BLaER1 (cell line): ENCODE results near the gene WDR64.

ENCODE experiments used
- H3K27ac ChIP-seq: shearing (Covaris generic); formaldehyde crosslinking; 2 replicates; pipeline ENCODE4 v1.8.1; 2022
- H3K27me3 ChIP-seq: shearing (Covaris generic); formaldehyde crosslinking; 2 replicates; pipeline ENCODE4 v1.8.1; 2022
- H3K36me3 ChIP-seq: shearing (Covaris generic); formaldehyde crosslinking; 2 replicates; pipeline ENCODE4 v1.8.1; 2022
- H3K4me1 ChIP-seq: shearing (Covaris generic); formaldehyde crosslinking; 2 replicates; pipeline ENCODE4 v1.8.1; 2022
- H3K4me2 ChIP-seq: shearing (Covaris generic); formaldehyde crosslinking; 2 replicates; pipeline ENCODE4 v1.8.1; 2022
- H3K4me3 ChIP-seq: shearing (Covaris generic); formaldehyde crosslinking; 2 replicates; pipeline ENCODE4 v1.8.1; 2022
- H3K9ac ChIP-seq: shearing (Covaris generic); formaldehyde crosslinking; 2 replicates; pipeline ENCODE4 v1.8.1; 2022
- H3K9me3 ChIP-seq: shearing (Covaris generic); formaldehyde crosslinking; 2 replicates; pipeline ENCODE4 v1.8.1; 2022
- H4K20me1 ChIP-seq: shearing (Covaris generic); formaldehyde crosslinking; 2 replicates; pipeline ENCODE4 v1.8.1; 2022
- Cebpa-rat ChIP-seq: shearing (Covaris generic); IDR thresholded peaks from 2 replicates; pipeline ENCODE4 v1.8.1; 2022

WDR64 gene

DNA sequence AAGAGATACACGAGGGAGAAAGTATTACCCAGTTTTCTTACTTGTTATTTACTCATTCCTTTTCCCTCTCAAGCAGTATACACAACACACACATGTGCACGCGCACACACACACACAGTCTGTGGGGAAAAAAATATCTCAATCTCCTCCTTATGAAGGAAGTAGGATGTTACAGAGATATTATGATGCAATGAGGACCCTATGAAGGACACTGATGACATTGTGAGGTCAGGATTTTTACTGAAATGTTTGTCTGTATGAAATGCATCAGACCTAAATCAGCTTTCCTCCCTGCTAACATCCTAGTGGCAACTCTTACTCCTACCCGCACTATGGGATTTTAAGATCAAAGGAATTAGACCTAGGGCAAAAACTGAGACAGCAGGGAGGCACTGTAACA, at the start of gene WDR64:
Gene WDR64 (plus strand): TSS at position 270 of the 400 bp plus-strand sequence. CDS start 204 bp downstream, outside the sequence.
- no peak for TF ChIP-seq Cebpa-rat
- Histone ChIP-seq H4K20me1 (no peaks in the 10 kb centered on the region), H3K4me3 (no peak within 1 kb of the TSS), H3K9me3 (no peaks in the 10 kb centered on the region), H3K36me3 (no peaks in the 10 kb centered on the region), H3K4me1 (no peaks in the 10 kb centered on the region), H3K27ac (no peak within 1 kb of the TSS), H3K9ac (no peak within 1 kb of the TSS), H3K4me2 (no peak within 1 kb of the TSS), H3K27me3 (no peaks in the 10 kb centered on the region)

GRCh38 chr1:241603731-241604245, 48.3 kb upstream of the WDR64 start:
- H3K4me1 ChIP-seq: peaks cover 9% of the 10 kb centered on the region
- H3K9me3 ChIP-seq: no peaks in the 10 kb centered on the region
- H3K9ac ChIP-seq: no peak overlapping the region
- no peak for TF ChIP-seq Cebpa-rat
- no peaks in the 10 kb centered on the region; the same call in 1 of the 2 replicates for H4K20me1 ChIP-seq
- no peak overlapping the region for H3K4me2 ChIP-seq
- peaks cover 47% of the 10 kb centered on the region for H3K36me3 ChIP-seq
- H3K4me3 ChIP-seq: no peak overlapping the region
- H3K27ac ChIP-seq: no peak overlapping the region
- H3K27me3 ChIP-seq: no peaks in the 10 kb centered on the region

DNA sequence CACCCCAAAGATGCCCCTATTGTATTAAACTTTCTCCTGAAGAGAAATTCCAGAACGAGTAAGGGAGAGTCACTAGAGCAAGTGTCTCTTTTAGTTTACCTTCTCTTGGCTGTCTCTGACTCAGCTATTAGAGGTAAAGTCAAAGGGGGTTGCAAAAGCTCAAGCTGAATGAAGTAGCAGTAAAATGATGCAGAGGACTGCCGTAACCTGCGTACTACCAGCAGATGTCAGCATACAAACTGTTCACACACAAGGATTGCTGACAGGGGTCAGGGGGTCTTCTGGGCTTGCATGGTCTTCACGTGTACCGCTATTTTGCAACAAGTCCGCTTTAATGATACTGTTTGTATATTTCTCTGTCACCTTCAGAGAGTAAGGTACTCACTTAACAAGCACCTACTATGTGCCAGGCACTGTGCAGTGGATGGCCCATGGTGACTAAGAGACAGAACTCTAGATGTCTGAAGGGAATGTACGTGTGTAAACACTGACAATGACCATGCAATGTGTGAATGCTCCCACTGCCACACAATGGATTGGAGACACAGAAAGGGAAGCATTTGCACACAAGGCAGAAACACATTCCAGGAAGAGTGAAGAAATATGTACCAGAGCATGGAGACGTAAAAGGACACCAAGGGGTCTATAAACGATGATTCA, 46.8 kb upstream of the WDR64 start:
- TF ChIP-seq Cebpa-rat: no peak
- no peak overlapping the region for H3K9ac ChIP-seq

DNA sequence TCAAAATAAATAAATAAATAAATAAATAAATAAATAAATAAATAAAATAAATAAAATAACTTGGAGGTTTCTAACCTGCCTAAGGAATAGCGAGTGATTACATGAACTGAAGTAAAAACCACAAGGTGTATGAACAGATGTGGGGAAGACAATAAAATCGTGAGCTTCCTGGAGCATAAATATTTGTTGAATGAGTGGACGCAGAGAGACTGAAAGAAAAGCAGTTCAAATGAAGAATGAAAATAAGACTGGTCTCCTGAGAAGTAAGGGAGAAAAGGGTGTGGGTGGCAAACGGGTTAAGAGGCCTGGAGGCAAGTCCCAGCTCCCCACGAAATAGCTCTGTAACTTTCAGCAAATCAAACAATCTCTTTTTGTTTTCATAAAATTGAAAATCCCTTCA, 45.5 kb upstream of the WDR64 start:
- Histone ChIP-seq H3K4me2 (no peak overlapping the region), H3K9ac (no peak overlapping the region), H3K27ac (no peak overlapping the region), H3K4me3 (no peak overlapping the region), H3K4me1 (no peaks in the 10 kb centered on the region), H4K20me1 (peaks cover 14% of the 10 kb centered on the region; the same call in 1 of the 2 replicates), H3K36me3 (peaks cover 43% of the 10 kb centered on the region), H3K9me3 (no peaks in the 10 kb centered on the region), H3K27me3 (no peaks in the 10 kb centered on the region)
- TF ChIP-seq Cebpa-rat: no peak

More for the DNA sequence above, 46.8 kb upstream of the WDR64 start:
- no peak overlapping the region for H3K4me2 ChIP-seq
- no peaks in the 10 kb centered on the region for H3K4me1 ChIP-seq
- no peak overlapping the region for H3K27ac ChIP-seq
- H4K20me1 ChIP-seq: peaks cover 13% of the 10 kb centered on the region; the same call in 1 of the 2 replicates
- no peak overlapping the region for H3K4me3 ChIP-seq
- H3K9me3 ChIP-seq: no peaks in the 10 kb centered on the region
- no peaks in the 10 kb centered on the region for H3K27me3 ChIP-seq
- H3K36me3 ChIP-seq: peaks cover 50% of the 10 kb centered on the region

DNA sequence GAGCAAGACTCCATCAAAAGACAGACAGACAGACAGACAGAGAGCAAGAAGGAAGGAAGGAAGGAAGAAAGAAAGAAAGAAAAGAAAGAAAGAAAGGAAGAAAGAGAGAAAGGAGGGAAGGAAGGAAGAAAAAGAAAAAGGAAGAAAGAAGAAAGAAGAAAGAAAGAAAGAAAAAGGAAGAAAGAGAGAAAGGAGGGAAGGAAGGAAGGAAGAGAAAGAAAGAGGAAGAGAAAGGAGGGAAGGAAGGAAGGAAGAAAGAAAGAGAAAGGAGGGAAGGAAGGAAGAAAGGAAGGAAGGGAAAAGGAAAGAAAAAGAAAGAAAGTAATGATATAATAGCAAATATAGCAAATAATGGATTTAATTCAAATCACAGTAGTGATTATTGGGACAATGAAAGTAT, 44.6 kb upstream of the WDR64 start:
- TF ChIP-seq Cebpa-rat: no peak
- Histone ChIP-seq H3K4me1 (no peaks in the 10 kb centered on the region), H3K4me3 (no peak overlapping the region), H3K4me2 (no peak overlapping the region), H3K27me3 (no peaks in the 10 kb centered on the region), H3K36me3 (peaks cover 34% of the 10 kb centered on the region), H3K27ac (no peak overlapping the region), H3K9me3 (no peaks in the 10 kb centered on the region), H3K9ac (no peak overlapping the region), H4K20me1 (peaks cover 14% of the 10 kb centered on the region; the same call in 1 of the 2 replicates)

DNA sequence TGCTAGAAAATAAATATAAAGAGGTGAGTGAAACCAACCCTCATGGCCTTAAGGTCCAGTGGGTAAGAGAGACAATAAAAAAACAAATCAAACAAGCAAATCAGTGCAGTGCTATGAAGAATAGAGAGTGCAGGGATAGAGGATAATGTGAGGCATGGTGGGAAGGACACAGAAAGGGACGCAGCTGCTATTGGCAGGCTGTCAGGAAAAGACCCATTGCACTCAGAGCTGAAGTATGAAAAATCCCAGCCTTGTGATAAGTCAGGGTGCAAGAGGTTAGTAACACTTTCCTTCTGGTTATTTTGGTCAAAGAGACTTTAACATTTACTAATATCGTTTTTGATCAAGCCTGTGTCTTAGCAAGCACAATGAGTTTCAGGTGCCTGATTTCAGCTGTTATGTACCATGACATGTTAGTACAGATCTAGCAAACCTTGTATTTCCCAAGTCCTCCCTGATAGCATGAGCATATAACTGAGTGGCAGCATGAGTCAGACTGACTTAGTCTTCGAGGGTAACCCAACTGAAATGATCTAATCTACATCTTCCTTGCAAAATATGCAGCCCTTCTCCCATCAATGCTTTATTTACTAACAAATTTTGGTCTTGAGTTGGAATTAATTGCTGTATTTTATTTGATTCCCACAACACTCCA, 43.6 kb upstream of the WDR64 start:
- H4K20me1 ChIP-seq: peaks cover 14% of the 10 kb centered on the region; the same call in 1 of the 2 replicates
- no peak overlapping the region for H3K4me3 ChIP-seq
- H3K4me1 ChIP-seq: no peaks in the 10 kb centered on the region
- H3K36me3 ChIP-seq: peaks cover 24% of the 10 kb centered on the region
- TF ChIP-seq Cebpa-rat: no peak
- H3K27ac ChIP-seq: no peak overlapping the region
- H3K4me2 ChIP-seq: no peak overlapping the region
- H3K9ac ChIP-seq: no peak overlapping the region
- no peaks in the 10 kb centered on the region for H3K9me3 ChIP-seq
- H3K27me3 ChIP-seq: no peaks in the 10 kb centered on the region

- Histone ChIP-seq H3K27me3 (no peaks in the 10 kb centered on the region), H3K36me3 (peaks cover 7% of the 10 kb centered on the region; the same call in 1 of the 2 replicates), H3K4me1 (no peaks in the 10 kb centered on the region), H3K9me3 (no peaks in the 10 kb centered on the region), H4K20me1 (peaks cover 14% of the 10 kb centered on the region; the same call in 1 of the 2 replicates), H3K4me3 (no peak overlapping the region), H3K9ac (no peak overlapping the region), H3K27ac (no peak overlapping the region), H3K4me2 (no peak overlapping the region)
- no peak for TF ChIP-seq Cebpa-rat
Measured at GRCh38 chr1:241610056-241610815, 41.8 kb upstream of the WDR64 start.

DNA sequence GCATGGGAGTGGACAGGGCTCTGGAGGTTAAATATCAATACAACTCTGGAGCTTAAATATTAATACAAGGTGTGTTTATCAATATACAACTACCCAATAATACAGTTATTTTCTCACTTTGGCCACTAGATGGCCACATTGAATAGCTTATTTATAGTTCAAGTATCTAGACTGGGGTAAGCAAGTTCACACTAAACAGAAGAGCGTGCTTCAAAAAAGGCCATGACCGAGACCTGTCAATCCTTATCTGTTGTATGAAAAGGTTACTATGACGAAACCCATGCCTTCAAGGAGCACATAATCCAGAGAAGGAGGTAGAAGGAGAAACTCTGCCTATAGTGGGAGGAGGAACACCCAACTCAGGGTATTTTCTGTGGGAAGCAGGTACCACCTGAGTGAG, 41.0 kb upstream of the WDR64 start:
- TF ChIP-seq Cebpa-rat: no peak
- no peak overlapping the region for H3K4me2 ChIP-seq
- H3K36me3 ChIP-seq: peaks cover 11% of the 10 kb centered on the region; the same call in 1 of the 2 replicates
- H3K4me1 ChIP-seq: no peaks in the 10 kb centered on the region
- no peak overlapping the region for H3K9ac ChIP-seq
- H3K9me3 ChIP-seq: no peaks in the 10 kb centered on the region
- H3K4me3 ChIP-seq: no peak overlapping the region
- H3K27me3 ChIP-seq: no peaks in the 10 kb centered on the region
- peaks cover 14% of the 10 kb centered on the region; the same call in 1 of the 2 replicates for H4K20me1 ChIP-seq
- H3K27ac ChIP-seq: no peak overlapping the region

DNA sequence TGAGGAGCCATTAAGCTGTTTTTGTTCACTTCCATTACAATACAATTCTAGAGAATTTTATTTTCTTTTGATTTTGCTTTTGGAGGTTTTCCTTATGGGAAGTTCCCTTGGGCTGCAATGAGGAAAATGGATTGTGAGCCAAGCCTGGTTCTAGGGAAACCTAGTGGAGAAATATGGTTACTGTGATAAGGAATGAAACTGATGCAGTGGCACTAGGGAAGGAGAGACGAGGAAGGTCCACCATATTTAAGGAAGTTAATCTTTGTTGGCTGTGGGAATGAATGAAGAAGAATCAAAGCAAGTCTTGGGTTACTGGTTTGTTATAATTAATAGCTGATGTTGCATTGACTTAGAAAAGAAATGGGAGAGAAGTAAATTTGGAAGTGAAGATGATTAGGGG, 40.3 kb upstream of the WDR64 start:
- H3K9me3 ChIP-seq: no peaks in the 10 kb centered on the region
- H3K4me2 ChIP-seq: no peak overlapping the region
- H3K4me3 ChIP-seq: no peak overlapping the region
- no peaks in the 10 kb centered on the region for H3K4me1 ChIP-seq
- no peak for TF ChIP-seq Cebpa-rat
- peaks cover 12% of the 10 kb centered on the region; the same call in 1 of the 2 replicates for H3K36me3 ChIP-seq
- peaks cover 14% of the 10 kb centered on the region; the same call in 1 of the 2 replicates for H4K20me1 ChIP-seq
- H3K9ac ChIP-seq: no peak overlapping the region
- H3K27ac ChIP-seq: no peak overlapping the region
- H3K27me3 ChIP-seq: no peaks in the 10 kb centered on the region
